ENCODE measurements around the gene FOXP1.
A peak's percentile ranks its signal among the peaks of the same experiment; 100 is the strongest.

The FOXP1 gene

GRCh38 chr3:71451812-71452211, 131.7 kb downstream of the FOXP1 start:
- DNase-seq (ENCODE audit: low read depth, low spot score) = no peak
- no peak for TF ChIP-seq CTCF (IDR thresholded peaks at IDR 0.05; ENCODE audit: low read depth, low read length)
- in situ Hi-C loops (cut with HindIII; ENCODE audit: low sequenced_read_pairs) = no loop called here
- no peak overlapping the region for H3K4me3 ChIP-seq (ENCODE audit: low read depth, low read length)

DNA sequence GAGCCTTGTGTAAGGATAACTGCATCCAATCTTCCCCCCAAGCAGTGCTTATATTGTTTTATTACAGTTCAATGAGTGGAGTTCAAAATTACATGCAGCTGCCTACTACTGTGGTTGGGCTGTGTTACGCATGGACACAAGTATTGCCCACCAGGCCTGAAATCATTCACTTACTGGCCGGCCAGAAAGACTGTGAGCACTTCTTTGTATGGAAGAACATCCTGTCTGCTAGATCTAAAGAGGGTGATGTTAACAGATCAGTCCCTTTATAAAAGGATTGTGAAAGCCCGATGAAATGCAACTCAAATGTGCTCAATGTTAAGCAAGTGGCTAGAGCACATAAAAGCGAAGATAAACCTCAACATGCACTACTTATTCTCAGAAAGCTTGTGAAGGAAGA, 132.5 kb downstream of the FOXP1 start:
- DNase-seq (ENCODE audit: low read depth, low spot score) = no peak
- in situ Hi-C loops (cut with HindIII; ENCODE audit: low sequenced_read_pairs) = no loop called here
- no peak for TF ChIP-seq CTCF (IDR thresholded peaks at IDR 0.05; ENCODE audit: low read depth, low read length)
- no peak overlapping the region for H3K4me3 ChIP-seq (ENCODE audit: low read depth, low read length)

- in situ Hi-C loops (cut with HindIII; ENCODE audit: low sequenced_read_pairs) = no loop called here
- no peak for DNase-seq (ENCODE audit: low read depth, low spot score)
- no peak for TF ChIP-seq CTCF (IDR thresholded peaks at IDR 0.05; ENCODE audit: low read depth, low read length)
- H3K4me3 ChIP-seq (ENCODE audit: low read depth, low read length) = no peak overlapping the region
Measured at GRCh38 chr3:71450162-71450561, 133.4 kb downstream of the FOXP1 start.

DNA sequence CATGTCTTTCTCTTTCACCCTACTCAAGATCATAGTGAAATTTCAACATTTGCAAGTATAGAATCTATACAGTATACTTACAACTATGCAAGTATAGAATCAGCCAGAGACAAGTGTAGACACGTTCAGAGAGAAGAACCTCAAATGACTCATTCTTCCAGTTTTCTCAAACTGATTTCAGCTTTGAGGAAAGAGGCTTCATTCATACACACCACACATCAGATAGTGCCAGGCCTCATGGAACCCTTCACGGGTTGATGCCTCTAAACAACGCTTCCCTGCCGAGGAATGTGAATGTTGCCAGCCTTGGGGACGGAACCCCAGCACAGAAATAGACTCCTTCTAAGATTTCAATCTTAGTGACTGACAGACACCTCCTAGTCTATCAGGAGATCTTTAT, 135.7 kb downstream of the FOXP1 start:
- H3K4me3 ChIP-seq (ENCODE audit: low read depth, low read length) = no peak overlapping the region
- in situ Hi-C loops (cut with HindIII; ENCODE audit: low sequenced_read_pairs) = no loop called here
- DNase-seq (ENCODE audit: low read depth, low spot score) = peak; percentile 56
- TF ChIP-seq CTCF (IDR thresholded peaks at IDR 0.05; ENCODE audit: low read depth, low read length) = no peak

DNA sequence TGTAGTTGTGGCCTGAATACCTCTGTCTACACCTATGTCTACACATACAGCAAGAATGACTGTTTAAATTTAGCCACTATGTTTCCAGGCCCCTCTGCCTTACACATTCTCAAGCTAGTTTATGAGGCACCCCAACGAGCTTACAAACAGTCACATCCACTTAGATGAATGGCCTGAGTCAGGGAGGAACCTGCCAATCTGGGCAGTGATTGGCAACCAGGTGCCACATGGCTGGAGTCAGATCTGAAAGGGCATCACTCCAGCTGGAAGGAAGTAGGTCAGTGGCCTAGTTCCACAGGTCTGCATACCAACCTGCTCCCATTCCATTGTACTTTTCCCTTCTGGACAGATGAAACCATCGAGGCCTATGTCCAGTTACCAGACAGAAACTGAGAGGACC, 136.3 kb downstream of the FOXP1 start:
- in situ Hi-C loops (cut with HindIII; ENCODE audit: low sequenced_read_pairs) = no loop called here
- H3K4me3 ChIP-seq (ENCODE audit: low read depth, low read length) = no peak overlapping the region
- TF ChIP-seq CTCF (IDR thresholded peaks at IDR 0.05; ENCODE audit: low read depth, low read length) = no peak
- DNase-seq (ENCODE audit: low read depth, low spot score) = no peak

DNA sequence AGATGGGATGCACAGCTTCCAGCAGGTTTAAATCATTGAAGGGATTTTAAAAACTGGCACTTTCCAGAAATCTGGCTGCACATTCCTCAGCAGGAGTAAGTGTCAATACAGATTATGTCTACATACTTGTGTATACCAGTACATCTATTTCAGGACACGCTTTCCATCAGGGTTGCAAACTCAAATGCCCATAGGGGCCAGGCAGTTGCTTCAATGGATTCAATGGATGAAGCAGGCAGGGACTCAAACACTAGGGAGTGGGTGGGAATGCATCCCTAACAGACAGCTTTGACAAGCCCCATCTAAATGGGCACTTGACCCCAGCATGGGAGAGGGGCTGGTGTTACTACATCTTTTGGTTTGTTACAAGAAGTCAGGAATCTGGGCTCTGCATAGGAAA, 136.8 kb downstream of the FOXP1 start:
- DNase-seq (ENCODE audit: low read depth, low spot score) = no peak
- TF ChIP-seq CTCF (IDR thresholded peaks at IDR 0.05; ENCODE audit: low read depth, low read length) = no peak
- in situ Hi-C loops (cut with HindIII; ENCODE audit: low sequenced_read_pairs) = no loop called here
- no peak overlapping the region for H3K4me3 ChIP-seq (ENCODE audit: low read depth, low read length)

- no peak overlapping the region for H3K4me3 ChIP-seq (ENCODE audit: low read depth, low read length)
- DNase-seq (ENCODE audit: low read depth, low spot score) = no peak
- in situ Hi-C loops (cut with HindIII; ENCODE audit: low sequenced_read_pairs) = no loop called here
- no peak for TF ChIP-seq CTCF (IDR thresholded peaks at IDR 0.05; ENCODE audit: low read depth, low read length)
Measured at GRCh38 chr3:71446260-71446659, 137.3 kb downstream of the FOXP1 start.

All from astrocyte of the spinal cord (primary cell).